IMR-90 (cell line): ENCODE data around the gene SCARF2.

Source experiments
- CEBPB ChIP-seq: IDR thresholded peaks from 2 replicates; pipeline ENCODE4 v1.6.1; 2012; ENCODE audit warnings: low read depth, low read length, improper control_type of control experiment
- CHD1 ChIP-seq: IDR thresholded peaks from 2 replicates; pipeline ENCODE4 v1.6.1; 2012; ENCODE audit warnings: low read depth, low read length, improper control_type of control experiment
- MAFK ChIP-seq: IDR thresholded peaks from 2 replicates; pipeline ENCODE4 v1.6.1; 2012; ENCODE audit warnings: low read depth, low read length, improper control_type of control experiment
- MXI1 ChIP-seq: IDR thresholded peaks from 2 replicates; pipeline ENCODE4 v1.6.1; 2012; ENCODE audit warnings: low read depth, mild to moderate bottlenecking, low read length, moderate library complexity, borderline replicate concordance
- POLR2A ChIP-seq: IDR thresholded peaks from 2 replicates; pipeline ENCODE4 v1.6.1; 2012; ENCODE audit warnings: mild to moderate bottlenecking, low read depth, low read length
- SMC3 ChIP-seq: fragments of 150-350 bp; IDR thresholded peaks from 2 replicates; pipeline ENCODE4 v1.6.1; 2016; ENCODE audit warnings: low read depth, mild to moderate bottlenecking, antibody characterized with exemption, low read length, moderate library complexity
- TF ChIP-seq, protein P1 (sequence below): conservative IDR thresholded peaks from 2 replicates; pipeline ENCODE4 v1.5.1; 2012; ENCODE audit warnings: mild to moderate bottlenecking, low read depth, low read length, improper control_type of control experiment

GRCh38 chr22:20402960-20403778 is 34.5 kb downstream of the SCARF2 start:
- no peak for TF ChIP-seq MXI1
- TF ChIP-seq, protein P1, sequence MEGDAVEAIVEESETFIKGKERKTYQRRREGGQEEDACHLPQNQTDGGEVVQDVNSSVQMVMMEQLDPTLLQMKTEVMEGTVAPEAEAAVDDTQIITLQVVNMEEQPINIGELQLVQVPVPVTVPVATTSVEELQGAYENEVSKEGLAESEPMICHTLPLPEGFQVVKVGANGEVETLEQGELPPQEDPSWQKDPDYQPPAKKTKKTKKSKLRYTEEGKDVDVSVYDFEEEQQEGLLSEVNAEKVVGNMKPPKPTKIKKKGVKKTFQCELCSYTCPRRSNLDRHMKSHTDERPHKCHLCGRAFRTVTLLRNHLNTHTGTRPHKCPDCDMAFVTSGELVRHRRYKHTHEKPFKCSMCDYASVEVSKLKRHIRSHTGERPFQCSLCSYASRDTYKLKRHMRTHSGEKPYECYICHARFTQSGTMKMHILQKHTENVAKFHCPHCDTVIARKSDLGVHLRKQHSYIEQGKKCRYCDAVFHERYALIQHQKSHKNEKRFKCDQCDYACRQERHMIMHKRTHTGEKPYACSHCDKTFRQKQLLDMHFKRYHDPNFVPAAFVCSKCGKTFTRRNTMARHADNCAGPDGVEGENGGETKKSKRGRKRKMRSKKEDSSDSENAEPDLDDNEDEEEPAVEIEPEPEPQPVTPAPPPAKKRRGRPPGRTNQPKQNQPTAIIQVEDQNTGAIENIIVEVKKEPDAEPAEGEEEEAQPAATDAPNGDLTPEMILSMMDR = no peak
- no peak for TF ChIP-seq POLR2A
- no peak for TF ChIP-seq CEBPB
- no peak for TF ChIP-seq MAFK
- no peak for TF ChIP-seq SMC3
- no peak for TF ChIP-seq CHD1
